HG03558 (cell line): ENCODE measurements around the gene FADS3.

ENCODE experiments used
- ATAC-seq: cut with Tn5 transposase; IDR thresholded peaks from one replicate; pipeline ENCODE4 v1.9.1; 2021; ENCODE audit warnings: moderate number of reproducible peaks; ENCODE audit not compliant: unreplicated experiment; ENCODE audit errors: extremely low read depth

Gene FADS3

DNA sequence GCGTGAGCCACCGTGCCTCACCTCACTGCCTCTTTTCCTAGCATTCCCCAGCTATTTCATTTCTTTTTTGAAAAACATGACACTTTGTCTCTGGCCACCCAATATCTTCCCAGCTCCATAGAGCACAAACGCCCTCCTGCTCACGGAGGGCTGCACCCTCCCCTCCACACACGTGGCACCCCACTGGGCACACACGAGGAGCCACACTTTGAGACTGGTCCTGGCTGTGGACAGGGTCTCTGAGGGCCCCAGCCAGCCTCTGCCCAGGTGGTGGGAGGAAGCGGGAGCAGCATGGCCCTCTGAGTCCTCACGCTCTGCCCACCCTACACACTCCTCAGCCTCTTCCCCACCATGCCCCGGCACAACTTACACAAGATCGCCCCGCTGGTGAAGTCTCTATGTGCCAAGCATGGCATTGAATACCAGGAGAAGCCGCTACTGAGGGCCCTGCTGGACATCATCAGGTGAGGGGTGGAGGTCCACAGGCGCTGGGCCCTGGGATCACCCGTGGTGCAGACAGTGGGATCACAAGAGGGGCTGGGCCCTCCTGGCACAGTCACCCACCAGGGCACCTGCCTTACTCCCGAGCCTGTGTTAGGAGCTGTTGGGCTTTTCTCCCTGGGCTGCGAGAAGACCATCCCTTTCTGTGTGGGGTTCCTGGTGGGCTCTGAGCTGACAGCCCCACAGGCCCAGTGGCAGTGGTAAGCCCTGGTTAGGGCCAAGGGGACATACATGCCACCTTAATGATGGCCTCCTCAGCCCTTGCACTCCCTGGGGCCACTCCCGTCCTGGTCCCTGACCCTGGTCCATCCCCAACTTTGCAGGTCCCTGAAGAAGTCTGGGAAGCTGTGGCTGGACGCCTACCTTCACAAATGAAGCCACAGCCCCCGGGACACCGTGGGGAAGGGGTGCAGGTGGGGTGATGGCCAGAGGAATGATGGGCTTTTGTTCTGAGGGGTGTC, 26.2 kb downstream of the FADS3 start:
- no peak for ATAC-seq

DNA sequence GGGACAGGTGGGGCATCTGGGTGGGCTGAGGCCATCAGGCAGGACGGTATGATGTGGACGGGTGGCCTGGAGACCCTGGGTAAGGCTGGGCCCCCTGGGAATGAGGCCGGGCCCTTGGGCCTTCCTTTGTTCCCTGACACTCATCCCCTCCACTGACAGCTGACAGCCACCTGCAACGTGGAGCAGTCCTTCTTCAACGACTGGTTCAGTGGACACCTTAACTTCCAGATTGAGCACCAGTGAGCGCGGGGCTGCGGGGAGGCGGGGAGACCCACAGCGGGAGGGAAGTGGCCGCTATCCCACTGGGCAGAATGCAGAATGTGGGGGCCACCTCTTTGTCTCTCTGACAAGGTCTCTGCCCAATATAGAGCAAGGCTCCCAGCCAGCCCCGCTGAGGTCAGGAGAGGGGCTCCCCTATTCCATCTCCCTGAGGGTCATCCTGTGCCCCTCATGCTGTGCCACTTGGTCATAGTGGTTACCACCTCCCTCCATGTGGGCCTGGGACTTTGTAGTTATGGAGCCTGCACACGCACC, 27.7 kb downstream of the FADS3 start:
- ATAC-seq, result no peak

DNA sequence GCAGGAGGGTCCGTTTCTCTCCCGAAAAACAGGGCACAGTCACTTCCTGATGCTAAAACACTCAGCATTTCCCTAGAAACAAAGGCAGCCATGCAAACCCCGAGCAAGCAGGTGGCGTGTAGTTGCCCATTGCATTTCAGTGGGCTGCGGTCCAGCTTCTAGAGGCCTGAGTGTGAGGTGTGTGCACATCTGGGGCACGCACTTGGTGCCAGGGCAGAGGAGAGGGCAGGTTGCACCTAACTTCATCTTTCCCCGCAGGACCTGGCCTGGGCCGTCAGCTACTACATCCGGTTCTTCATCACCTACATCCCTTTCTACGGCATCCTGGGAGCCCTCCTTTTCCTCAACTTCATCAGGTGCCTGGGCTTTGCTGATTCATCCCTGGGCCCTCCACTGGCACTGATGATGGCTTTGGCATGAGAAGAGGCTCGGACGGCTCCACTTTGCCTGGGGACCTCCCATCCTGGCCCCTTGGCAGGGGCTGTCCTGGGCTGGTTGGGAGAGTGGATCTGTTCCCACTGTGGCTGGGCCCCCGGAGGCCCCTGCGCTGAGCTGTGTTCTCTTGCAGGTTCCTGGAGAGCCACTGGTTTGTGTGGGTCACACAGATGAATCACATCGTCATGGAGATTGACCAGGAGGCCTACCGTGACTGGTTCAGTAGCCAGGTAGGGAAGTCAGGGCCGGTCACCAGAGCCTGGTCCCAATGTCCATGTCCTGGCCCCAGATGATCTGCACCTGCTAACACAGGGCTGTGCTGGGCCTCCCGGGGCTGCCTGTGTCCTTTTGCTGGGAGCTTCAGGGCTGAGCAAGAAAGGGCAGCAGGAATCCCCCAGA, 28.4 kb downstream of the FADS3 start:
- ATAC-seq, result no peak

DNA sequence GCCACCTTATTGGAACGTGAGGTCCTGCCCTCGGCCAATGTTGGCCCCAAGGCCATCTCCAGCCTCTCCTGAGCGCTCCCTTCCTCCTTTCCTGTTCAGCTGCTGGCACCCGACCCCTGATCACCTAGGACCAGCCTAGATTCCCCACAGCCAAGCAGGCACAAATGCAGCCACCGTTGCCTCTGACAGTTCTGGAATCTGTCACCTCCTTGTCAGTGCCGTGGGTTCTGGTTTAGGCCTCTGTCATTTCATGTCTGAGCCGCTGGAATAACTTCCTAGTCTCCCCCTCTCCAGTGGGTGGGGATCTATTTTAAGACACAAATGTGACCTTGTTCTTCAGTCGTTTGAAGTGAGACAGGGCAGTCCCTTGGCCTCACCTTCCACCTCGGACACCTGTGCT, 29.7 kb downstream of the FADS3 start:
- ATAC-seq, result no peak

DNA sequence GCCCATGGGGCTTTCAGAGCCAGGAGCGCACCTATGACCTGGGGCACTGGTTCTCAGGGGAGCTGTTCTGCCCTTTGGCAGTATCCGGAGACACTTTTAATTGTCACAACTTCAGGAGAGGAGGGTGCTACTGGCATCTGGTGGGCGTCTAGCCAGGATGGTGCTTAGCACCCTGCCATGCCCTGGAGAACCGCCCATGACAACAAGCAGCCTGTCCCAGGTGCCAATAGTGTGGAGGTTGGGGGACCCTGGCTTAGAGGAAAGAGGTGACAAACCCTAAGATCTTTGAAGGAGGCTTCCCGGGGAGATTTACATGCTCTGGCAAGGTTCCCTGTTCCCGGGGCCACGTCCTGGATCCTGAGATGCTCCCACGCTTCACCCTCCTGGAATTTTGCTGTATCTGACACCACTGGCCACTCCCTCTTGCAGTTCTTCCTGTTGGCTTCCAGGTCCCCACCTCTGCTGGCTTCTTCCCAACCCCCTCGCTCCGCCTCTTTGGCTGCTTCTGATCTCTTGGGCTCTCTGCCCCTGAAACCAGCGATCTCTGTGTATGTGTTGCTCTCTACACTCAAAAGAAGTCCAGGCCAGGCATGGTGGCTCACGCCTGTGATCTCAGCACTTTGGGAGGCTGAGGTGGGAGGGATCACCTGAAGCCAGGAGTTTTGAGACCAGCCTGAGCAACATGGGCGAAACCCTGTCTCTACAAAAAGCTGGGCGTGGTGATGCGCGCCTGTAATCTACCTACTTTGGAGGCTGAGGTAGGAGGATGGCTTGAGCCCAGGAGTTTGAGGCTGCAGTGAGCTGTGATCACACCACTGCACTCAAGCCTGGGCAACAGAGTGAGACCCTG, 31.1 kb downstream of the FADS3 start:
- no peak for ATAC-seq

DNA sequence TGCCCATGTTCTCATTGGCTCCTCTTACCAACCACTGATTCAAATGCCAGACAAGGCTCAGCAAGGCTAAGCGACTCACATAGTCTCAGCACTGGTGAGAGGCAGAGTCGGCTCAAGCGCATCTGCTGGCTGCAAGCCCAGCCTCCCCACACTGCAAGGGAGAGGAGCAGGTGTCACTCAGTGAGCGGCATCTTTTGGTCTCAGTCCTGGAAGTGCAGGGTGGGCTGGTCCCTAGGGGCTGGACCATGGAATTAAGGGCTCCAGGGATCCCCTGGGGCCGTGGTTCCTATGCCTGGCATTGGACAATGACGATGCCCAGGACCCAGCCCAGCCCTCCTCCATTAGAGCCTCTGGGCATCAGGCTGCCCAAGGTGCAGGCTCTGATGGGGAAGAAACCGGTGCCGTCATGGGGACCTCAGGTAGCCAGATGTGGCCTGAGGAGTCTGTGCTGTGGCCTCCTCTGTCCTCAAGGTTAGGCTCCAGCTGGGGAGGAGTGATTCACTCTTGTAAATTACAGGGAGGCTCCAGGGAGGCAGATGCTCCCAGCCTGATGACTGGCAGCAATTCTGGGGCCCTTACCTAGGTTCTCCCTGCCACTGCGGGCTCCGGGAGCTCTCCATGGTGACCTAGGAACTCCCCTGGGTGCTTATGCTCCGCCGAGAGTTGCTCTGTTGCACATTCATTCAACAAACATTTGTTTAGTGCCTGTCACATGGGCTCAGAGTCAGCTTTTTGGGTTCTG, 35.2 kb downstream of the FADS3 start:
- no peak for ATAC-seq

DNA sequence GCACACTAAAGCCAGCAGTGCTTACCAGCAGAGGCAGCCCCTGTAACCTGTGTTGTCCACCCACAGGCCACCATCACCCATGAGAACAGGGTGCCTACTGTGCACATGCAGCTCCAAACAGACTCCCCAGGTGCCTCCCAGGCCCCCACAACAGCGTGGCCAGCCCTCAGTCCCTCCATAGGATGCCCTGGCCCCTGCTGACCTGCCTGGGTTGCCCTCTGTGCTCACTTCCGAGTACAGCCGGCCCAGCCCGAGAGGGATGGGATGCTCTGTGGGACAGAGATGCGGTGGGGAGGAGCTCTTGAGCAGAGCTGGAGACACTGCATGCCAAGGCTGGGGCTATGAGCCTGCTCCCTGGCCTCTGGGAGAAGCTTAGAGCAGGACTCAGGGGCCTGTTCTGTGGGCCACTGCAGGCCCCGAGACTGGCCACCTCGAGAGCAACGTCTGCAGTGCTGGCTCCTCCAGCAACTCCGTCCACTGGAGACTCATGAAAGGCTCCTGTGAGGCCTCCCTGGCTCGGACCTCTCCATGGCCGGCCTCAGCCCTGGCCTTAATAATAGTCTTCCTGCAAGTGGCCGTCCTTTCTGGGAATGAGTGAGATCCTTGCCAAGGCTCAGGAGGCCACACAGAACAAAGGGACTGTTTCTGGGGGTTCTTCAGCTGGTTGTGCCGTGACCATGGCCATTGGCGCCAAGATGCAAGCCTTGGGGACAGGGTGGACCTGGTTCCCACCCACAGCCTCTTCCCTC, 36.2 kb downstream of the FADS3 start:
- ATAC-seq, result no peak

DNA sequence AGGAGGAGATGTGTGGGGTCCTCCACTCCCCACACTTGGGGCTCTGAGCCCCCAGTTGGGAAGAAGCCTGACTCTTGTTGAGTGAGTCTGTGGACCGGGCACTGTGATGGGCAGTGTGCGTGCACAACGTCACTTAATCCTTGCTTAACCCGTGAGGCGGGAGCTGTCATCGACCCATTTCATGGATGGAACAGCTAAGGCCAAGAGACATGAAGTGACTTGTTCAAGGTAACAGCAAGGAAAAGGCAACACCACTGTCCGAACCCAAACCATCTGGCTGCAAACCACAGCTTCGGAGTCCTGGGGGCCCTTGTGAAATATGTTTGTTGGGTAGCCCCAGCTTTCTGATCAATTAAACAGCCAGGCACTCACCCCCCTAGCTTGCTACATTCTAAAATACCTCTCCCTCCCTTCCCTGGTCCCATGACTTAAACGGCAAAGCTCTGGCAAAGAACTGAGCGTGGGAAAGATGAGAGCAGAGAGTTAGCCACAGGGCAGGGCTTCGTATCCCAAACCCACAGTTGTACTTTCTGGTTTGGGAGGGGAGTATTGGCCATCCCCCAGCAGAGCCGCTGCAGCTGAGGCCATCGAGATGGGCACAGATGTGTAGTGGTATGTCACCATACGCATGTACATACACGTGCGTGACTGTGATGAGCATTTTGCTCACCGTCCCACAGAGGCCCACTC, 37.0 kb downstream of the FADS3 start:
- no peak for ATAC-seq

DNA sequence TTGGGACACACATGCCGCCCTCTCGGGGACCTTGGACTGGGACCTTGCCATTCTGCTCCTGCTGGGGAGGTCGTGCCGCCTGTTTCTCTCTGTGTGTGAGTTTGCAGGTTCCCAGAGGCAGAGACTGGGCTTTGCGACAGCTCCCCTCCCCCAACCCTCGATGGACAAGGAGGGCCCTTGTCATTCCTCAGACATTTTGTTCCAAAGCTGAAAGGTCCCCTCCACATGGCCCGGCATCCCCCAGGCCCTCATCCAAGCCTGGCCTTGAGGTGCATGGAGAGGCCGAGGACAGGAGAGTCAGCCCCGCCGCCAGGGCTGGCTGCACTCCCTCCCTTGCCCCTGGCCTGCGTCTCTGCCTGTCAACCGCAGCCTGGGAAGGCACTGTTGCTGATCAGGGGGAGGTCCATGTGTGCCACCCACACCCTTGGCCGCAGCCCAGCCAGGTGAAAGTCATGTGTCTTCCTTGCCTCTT, 37.6 kb downstream of the FADS3 start:
- no peak for ATAC-seq

DNA sequence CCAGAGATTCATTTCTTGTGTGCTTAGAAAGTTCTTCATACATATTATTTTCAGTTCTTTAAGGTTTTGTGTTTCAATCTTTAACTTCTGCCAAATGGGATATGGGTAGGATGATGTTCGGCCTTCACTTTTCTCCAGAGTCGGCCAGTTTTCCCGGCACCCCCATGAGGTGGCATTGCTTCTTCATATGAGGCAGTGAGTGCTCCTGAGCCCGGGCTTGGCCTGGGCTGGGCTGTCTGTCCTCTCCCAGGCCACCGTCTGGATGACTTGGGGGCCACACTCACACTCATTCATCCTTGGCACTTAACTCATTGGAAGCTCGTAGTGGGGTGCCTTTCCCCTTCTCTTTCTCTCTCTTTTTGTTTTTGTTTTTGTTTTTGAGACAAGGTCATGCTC, 39.4 kb downstream of the FADS3 start:
- no peak for ATAC-seq

DNA sequence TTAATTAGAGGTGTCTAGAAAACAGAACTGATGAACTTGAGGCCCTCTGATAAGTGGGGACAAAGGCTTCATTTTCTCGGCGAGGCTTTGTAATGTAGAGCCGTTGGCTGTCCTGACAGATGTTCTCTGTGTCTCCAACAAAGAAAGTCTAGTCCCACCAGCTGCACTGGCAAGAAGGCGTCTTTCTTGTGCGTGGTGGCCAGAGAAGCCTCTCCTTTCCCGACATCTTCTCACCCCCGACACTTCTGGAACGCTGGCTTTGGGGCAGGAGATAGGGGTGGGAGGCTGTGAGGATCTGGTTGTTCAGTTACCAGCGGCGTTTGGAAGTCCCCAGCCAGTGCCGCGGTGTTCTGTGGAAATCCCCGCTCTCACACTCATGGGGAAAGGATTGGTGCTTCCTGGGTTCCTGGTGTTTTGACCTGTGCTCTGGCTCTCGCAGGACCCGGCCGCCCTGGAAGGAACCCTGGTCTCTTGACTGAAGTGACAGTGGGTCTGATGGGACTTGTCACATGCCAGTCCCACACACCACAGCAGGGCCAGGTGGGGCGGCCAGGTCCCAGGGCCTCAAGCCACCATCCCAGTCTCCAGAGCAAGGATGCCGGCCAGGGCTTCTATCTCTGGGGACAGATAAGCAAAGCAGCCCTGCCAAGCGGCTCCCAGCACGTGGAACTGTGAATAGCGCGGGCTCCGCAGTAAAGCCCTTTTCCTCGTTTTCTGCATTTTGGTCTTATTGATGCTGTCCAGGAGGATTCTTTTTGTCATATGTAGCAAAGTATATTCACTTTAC, 40.0 kb downstream of the FADS3 start:
- no peak for ATAC-seq

DNA sequence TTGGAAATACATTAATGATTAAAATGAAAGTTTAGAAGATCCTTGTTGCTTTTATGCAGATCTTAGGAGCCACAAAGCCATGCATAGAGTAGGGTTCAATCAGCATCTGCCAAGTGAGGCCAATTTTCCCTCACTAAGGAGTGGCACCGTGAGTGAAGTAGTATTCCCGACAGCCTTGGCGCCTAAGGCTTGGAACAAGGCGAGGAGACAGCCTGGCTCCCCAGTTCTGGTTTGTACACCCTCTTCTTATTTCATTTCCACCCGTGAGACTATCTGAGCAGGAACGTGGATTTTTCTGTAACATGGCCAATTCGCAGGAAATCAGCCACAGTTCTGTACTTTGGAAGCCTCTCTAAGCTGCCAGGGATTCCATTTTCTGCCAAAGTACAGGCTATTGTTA, 40.7 kb downstream of the FADS3 start:
- ATAC-seq, result no peak

DNA sequence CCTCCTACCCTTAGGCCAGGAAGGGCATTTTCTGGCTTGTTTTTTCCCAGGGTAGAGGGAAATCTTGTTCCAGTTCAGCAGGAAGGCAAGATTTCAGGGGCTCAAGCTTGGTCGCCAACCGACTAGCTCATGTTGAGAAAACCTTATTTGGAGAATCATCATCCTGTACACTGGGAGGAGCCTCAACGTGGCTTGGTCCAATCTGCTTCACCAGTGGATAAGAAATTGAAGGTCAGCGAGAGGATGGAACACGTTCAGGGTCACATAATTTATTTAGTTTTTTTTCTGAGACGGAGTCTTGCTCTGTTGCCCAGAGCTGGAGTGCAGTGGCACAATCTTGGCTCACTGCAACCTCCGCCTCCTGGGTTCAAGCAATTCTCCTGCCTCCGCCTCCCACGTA, 42.7 kb downstream of the FADS3 start:
- ATAC-seq, result no peak

DNA sequence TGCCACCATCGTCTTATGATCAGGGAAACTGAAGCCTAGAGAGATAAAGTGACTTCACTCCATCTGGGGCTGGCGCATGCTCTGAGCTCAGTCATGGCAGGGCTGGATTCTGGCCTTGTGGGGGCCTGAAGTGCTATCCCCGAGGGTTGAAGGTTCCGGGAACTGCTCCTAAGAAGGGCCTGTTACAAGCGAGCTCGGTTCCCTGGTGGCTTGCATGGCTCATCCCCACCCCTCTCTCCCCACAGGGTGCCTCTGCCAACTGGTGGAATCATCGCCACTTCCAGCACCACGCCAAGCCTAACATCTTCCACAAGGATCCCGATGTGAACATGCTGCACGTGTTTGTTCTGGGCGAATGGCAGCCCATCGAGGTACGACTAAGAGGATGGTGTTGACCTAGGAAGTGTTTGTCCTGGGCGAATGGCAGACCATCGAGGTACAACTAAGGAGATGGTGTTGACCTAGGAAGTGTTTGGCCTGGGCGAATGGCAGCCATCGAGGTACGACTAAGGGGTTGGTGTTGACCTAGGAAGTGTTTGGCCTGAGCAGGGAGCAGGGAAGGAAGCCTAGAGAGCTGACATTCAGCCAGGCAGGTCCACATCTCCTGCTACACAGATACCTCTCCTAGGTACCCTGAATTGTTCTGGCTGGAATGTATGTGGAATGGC, 43.3 kb downstream of the FADS3 start:
- no peak for ATAC-seq

DNA sequence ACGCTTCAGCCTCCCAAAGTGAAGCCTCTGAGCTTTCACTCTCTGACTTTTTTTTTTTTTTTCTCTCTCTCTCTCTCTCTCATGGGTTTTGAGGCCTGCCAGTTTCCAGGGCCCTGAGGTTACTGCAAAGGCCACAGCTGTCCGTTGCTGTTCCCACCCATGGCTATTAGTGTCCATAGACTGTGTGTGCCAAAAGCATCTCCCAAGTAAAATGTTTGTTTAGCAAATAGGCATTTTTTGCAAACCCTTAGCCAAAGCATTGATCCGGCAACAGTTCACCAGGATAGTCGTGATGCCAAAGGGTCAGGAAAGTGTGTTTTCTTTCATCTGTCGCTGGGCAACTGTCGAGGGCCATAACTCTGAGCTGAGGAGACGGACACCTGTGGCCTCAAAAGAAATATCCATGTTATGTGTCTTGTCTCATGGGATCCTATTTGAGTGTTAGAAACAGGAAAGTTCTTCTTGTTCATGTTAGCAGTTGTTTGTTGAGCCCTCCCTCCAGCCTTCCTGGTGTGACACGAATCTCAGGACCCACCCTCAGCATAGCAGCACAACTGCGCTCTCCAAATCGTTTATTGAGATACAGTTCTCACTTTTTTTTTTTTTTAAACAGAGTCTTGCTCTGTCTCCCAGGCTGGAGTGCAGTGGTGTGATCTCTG, 44.9 kb downstream of the FADS3 start:
- ATAC-seq, result no peak

DNA sequence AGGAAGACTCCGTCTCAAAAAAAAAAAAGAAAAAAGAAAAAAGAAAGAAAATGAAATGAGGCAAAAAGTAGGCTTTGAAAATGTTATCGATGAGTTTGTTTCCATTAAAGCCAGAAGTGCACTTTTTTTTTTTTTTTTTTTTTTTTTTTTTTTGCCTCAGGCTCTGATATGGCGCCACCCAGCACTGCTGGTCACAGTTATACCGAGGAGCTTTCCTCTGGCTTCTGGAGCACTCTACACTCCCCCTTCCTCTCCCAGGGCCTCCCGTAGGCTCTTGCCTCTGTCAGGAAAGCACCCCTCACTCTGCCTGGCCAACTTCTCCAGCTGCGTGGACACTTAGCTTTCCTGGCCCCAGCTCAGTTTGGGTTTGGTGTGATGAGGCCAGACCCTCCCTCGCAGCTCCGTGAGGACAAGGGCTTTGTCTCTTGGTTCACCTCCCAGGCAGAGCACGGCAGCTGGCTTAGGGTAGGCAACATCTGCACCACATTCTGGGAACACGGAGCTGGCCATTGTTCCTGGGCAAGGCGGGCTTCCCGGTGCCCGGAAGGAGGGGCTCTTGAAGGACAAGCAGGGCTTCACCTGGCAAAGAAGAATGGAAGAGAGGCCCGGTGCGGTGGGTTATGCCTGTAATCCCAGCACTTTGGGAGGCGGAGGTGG, 46.3 kb downstream of the FADS3 start:
- ATAC-seq, result no peak
